ENCODE measurements around the gene PMEPA1.

PMEPA1 gene

GRCh38 chr20:57693670-57694329 lies 16.0 kb downstream of the PMEPA1 start:
- no peak for TF ChIP-seq HDGF (IDR thresholded peaks at IDR 0.05; ENCODE audit: borderline replicate concordance)
- no peak for TF ChIP-seq SP1 (IDR thresholded peaks at IDR 0.05)
- TF ChIP-seq PKNOX1 (IDR thresholded peaks at IDR 0.05): no peak
- TF ChIP-seq ELF4 (IDR thresholded peaks at IDR 0.05): no peak
- POLR2A ChIA-PET: no interaction called here
- DNase-seq (ENCODE audit: extremely low spot score): no peak
- CTCF ChIA-PET: interaction anchor here (0.6 kb wide), 1 partner anchor 76 kb away, joined by 3 read pairs; no protein-coding TSS in a partner anchor

GRCh38 chr20:57693002-57693582 lies 16.7 kb downstream of the PMEPA1 start:
- no peak for DNase-seq (ENCODE audit: extremely low spot score)
- TF ChIP-seq NFRKB (IDR thresholded peaks at IDR 0.05) (no peak), FOXK2 (IDR thresholded peaks at IDR 0.05) (no peak), ZNF384 (IDR thresholded peaks at IDR 0.05) (no peak), HDGF (IDR thresholded peaks at IDR 0.05; ENCODE audit: borderline replicate concordance) (no peak), ELF4 (IDR thresholded peaks at IDR 0.05) (no peak), SP1 (IDR thresholded peaks at IDR 0.05) (no peak), FOXA1 (IDR thresholded peaks at IDR 0.05) (no peak), ARNT (IDR thresholded peaks at IDR 0.05) (no peak), SUZ12 (IDR thresholded peaks at IDR 0.05) (no peak), TARDBP (IDR thresholded peaks at IDR 0.05) (no peak), FOXM1 (IDR thresholded peaks at IDR 0.05; ENCODE audit: borderline replicate concordance) (no peak), BHLHE40 (IDR thresholded peaks at IDR 0.05; ENCODE audit: borderline replicate concordance) (no peak), CTBP1 (IDR thresholded peaks at IDR 0.05; ENCODE audit: borderline replicate concordance) (no peak), LEF1 (IDR thresholded peaks at IDR 0.05; ENCODE audit: borderline replicate concordance) (no peak), L3MBTL2 (conservative IDR thresholded peaks at IDR 0.05) (no peak), PKNOX1 (IDR thresholded peaks at IDR 0.05) (no peak)
- ChIA-PET POLR2A (no interaction called here), CTCF (no interaction called here)

GRCh38 chr20:57692393-57692792 lies 17.4 kb downstream of the PMEPA1 start:
- POLR2A ChIA-PET: no interaction called here
- CTCF ChIA-PET: no interaction called here
- TF ChIP-seq SUZ12 (IDR thresholded peaks at IDR 0.05): no peak
- no peak for TF ChIP-seq FOXA1 (IDR thresholded peaks at IDR 0.05)
- no peak for TF ChIP-seq LEF1 (IDR thresholded peaks at IDR 0.05; ENCODE audit: borderline replicate concordance)
- no peak for TF ChIP-seq ZNF384 (IDR thresholded peaks at IDR 0.05)
- no peak for TF ChIP-seq ARNT (IDR thresholded peaks at IDR 0.05)
- TF ChIP-seq FOXK2 (IDR thresholded peaks at IDR 0.05): no peak
- TF ChIP-seq L3MBTL2 (conservative IDR thresholded peaks at IDR 0.05): no peak
- no peak for TF ChIP-seq PKNOX1 (IDR thresholded peaks at IDR 0.05)
- no peak for TF ChIP-seq HDGF (IDR thresholded peaks at IDR 0.05; ENCODE audit: borderline replicate concordance)
- TF ChIP-seq NFRKB (IDR thresholded peaks at IDR 0.05): no peak
- no peak for DNase-seq (ENCODE audit: extremely low spot score)

- TF ChIP-seq HDGF (IDR thresholded peaks at IDR 0.05; ENCODE audit: borderline replicate concordance) (no peak), ZNF384 (IDR thresholded peaks at IDR 0.05) (no peak)
- DNase-seq (ENCODE audit: extremely low spot score): no peak
- POLR2A ChIA-PET: no interaction called here
- CTCF ChIA-PET: no interaction called here
Measured at GRCh38 chr20:57691699-57692098, 18.1 kb downstream of the PMEPA1 start.

- ChIA-PET POLR2A (no interaction called here), CTCF (no interaction called here)
- no peak for TF ChIP-seq HDGF (IDR thresholded peaks at IDR 0.05; ENCODE audit: borderline replicate concordance)
- no peak for TF ChIP-seq TARDBP (IDR thresholded peaks at IDR 0.05)
- no peak for TF ChIP-seq ELF4 (IDR thresholded peaks at IDR 0.05)
- no peak for TF ChIP-seq NFRKB (IDR thresholded peaks at IDR 0.05)
- TF ChIP-seq SUZ12 (IDR thresholded peaks at IDR 0.05): no peak
- TF ChIP-seq BHLHE40 (IDR thresholded peaks at IDR 0.05; ENCODE audit: borderline replicate concordance): no peak
- TF ChIP-seq LEF1 (IDR thresholded peaks at IDR 0.05; ENCODE audit: borderline replicate concordance): no peak
- TF ChIP-seq PKNOX1 (IDR thresholded peaks at IDR 0.05): no peak
- TF ChIP-seq FOXA1 (IDR thresholded peaks at IDR 0.05): no peak
- TF ChIP-seq L3MBTL2 (conservative IDR thresholded peaks at IDR 0.05): no peak
- no peak for TF ChIP-seq ARNT (IDR thresholded peaks at IDR 0.05)
- TF ChIP-seq FOXM1 (IDR thresholded peaks at IDR 0.05; ENCODE audit: borderline replicate concordance): no peak
- TF ChIP-seq FOXK2 (IDR thresholded peaks at IDR 0.05): no peak
- TF ChIP-seq ZNF384 (IDR thresholded peaks at IDR 0.05): no peak
- TF ChIP-seq CTBP1 (IDR thresholded peaks at IDR 0.05; ENCODE audit: borderline replicate concordance): no peak
- DNase-seq (ENCODE audit: extremely low spot score): no peak
Measured at GRCh38 chr20:57690525-57690924, 19.3 kb downstream of the PMEPA1 start.

All from HEK293T (cell line).